ENCODE measurements around the gene SAMD13.

DNA sequence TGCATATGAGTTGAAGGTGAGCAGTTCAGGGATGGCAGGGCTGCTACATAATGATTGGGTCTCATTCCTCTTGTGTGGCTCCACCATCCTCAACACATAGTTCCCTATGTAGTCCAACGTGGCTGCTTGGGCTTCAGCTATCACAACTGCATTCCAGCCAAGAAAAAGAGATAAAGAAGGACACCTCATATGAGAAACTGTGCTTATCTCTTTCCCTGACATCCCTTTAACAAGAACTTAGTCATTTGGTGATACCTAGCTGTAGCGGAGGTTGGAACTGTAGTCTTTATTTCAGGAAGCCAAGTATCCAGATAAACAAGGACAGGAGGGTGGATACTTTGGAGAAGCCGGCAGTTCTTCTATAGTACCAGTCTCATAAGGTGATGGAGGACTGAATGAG, 54.0 kb downstream of the SAMD13 start:
- TF ChIP-seq PAX5 (IDR thresholded peaks at IDR 0.05; ENCODE audit: insufficient read depth, low read length, severe bottlenecking) (no peak), POLR2AphosphoS5 (IDR thresholded peaks at IDR 0.05; ENCODE audit: low read depth, low read length) (no peak), POLR2A (IDR thresholded peaks at IDR 0.05; ENCODE audit: low read depth, low read length) (no peak), TAF1 (IDR thresholded peaks at IDR 0.05; ENCODE audit: low read depth, low read length) (no peak), SPI1 (IDR thresholded peaks at IDR 0.05; ENCODE audit: low read depth, low read length) (no peak)
